ENCODE results near the gene P4HA3.
A peak's percentile ranks its signal among the peaks of the same experiment; 100 is the strongest.

The P4HA3 gene

DNA sequence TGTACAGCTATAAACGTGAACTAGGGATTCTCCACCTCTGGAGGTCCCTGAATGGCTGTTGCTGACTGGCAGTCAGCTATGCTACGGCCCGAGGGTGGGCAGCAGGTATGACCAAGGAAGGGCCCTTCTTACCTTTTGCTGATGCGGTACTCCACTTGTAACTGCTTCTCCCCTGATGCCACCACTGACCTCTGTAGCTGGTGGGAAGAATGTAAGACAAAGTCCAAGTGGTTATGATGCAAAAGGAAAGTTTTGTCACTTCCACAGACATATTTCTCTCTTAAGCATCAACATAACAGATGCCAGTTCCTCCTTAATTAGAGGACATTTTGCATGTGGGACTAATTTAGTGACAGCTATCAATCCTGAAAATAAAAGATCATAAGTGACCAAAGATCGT lies 32.2 kb downstream of the P4HA3 start:
- TF ChIP-seq, protein P1, sequence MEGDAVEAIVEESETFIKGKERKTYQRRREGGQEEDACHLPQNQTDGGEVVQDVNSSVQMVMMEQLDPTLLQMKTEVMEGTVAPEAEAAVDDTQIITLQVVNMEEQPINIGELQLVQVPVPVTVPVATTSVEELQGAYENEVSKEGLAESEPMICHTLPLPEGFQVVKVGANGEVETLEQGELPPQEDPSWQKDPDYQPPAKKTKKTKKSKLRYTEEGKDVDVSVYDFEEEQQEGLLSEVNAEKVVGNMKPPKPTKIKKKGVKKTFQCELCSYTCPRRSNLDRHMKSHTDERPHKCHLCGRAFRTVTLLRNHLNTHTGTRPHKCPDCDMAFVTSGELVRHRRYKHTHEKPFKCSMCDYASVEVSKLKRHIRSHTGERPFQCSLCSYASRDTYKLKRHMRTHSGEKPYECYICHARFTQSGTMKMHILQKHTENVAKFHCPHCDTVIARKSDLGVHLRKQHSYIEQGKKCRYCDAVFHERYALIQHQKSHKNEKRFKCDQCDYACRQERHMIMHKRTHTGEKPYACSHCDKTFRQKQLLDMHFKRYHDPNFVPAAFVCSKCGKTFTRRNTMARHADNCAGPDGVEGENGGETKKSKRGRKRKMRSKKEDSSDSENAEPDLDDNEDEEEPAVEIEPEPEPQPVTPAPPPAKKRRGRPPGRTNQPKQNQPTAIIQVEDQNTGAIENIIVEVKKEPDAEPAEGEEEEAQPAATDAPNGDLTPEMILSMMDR (IDR thresholded peaks at IDR 0.05; ENCODE audit: low read depth, low read length), result no peak
- no peak for DNase-seq (ENCODE audit: extremely low read depth, low read depth)

DNA sequence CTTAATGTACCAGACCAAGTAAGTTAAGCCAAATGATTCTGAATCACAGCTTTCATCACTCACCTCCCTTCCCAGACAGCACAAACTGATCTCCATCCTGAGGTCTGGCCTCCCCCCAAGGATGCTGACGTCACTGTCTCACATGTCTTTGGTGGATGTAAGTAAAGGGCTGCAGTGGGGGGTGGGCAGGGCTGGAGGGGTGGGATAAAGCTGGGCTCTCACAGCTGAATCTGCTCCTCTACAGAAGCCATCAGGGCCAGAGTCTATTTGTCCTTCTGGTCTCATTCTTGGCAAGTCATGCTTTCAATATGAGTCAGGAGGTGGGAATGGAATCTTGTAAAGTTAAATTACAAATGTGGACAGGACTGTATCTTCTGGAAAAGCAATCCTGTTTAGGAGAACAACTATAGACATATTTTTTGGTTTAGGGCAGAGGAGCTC lies 32.7 kb downstream of the P4HA3 start:
- TF ChIP-seq, protein P1 (IDR thresholded peaks at IDR 0.05; ENCODE audit: low read depth, low read length), result no peak
- peak; percentile 80 for DNase-seq (ENCODE audit: extremely low read depth, low read depth)

DNA sequence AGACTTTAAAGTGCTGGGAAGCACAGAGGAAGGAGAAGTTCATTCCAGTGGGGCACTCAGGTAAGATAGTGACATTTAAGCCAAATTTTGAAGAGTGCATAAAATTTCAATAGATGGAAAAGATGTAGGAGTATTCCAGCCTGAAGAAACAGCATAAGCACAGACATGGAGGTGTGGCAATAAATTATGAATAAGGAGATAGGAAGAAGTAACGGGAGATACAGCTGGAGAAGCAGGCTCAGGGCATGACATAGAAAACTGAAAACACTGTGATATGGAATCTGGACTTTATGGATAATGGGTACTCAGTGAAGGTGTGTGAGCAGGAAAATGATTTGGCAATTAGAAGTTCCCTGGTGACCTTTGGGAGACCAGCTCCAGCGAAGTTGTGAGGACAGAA lies 33.3 kb downstream of the P4HA3 start:
- TF ChIP-seq, protein P1 (IDR thresholded peaks at IDR 0.05; ENCODE audit: low read depth, low read length), result no peak

DNA sequence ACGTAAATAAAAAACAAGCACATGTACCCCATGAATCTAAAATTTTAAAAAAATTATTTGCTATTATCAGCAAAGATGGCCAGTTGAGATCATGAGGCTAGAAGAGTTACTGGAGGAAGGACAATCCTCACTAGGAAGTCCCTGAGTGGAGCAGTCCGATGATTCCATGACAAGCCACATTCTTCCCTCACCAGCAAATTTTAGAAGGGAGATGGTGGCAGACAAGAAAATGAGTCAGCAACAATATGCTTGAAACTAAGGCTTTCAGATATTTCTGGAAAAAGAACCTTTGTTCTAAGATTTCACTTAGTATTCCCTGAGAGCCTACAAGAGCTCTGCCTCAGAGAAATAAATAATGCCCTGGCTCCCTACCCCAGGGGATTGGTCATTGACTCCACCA lies 34.9 kb downstream of the P4HA3 start:
- TF ChIP-seq, protein P1 (IDR thresholded peaks at IDR 0.05; ENCODE audit: low read depth, low read length), result no peak

More for the DNA sequence above, 33.3 kb downstream of the P4HA3 start:
- DNase-seq (ENCODE audit: extremely low read depth, low read depth), result no peak

DNA sequence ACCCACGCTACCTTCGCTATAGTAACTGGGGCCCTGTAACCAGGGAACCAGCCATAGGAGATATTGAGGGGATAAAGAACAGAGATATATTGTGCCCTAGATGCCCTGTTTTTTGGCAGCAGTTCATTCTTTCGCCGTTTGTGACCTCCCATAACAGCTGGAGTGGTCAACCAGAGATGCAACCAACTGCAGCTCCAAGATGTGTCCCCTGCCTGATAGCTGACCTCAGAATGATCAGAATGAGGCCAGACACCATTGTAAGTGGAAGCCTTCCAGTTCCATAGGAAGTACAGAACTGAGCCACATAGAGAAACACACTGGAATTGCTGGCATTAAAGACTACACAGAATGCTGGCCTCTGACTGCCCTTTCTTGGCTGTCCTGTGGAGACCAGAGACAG lies 39.2 kb downstream of the P4HA3 start:
- no peak for DNase-seq (ENCODE audit: extremely low read depth, low read depth)
- TF ChIP-seq, protein P1 (IDR thresholded peaks at IDR 0.05; ENCODE audit: low read depth, low read length), result no peak

More for the DNA sequence above, 34.9 kb downstream of the P4HA3 start:
- no peak for DNase-seq (ENCODE audit: extremely low read depth, low read depth)

DNA sequence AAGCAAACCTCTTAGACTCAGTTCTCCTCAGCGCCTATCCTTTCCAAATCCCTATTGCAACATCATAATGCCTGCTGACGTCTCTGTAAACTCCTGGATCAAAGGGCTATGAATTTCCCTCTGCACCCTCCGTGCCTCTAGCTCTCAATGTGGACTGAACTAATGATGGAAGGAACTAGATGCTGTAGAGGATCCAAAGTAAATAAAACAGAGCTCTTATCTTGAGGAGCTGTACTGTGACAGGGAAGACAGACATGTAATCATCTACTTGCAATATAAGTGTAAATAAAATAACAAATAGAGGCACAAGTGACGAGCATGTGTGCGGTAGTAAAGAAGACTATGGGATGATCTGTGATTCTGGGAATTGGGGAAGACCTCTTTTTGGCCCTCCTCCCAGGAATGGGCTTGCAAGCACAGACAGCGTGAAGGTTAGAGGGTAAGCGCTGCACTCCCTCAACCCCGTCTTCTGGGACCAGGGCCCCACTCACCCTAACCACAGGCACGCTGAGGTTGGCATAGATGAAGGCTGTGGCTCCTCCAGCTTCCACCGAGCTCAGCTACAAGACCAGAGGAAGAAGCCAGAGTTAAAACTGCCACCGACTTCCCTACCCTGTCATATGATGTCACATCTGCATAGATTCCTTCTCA lies 42.2 kb downstream of the P4HA3 start:
- DNase-seq (ENCODE audit: extremely low read depth, low read depth), result no peak
- TF ChIP-seq, protein P1 (IDR thresholded peaks at IDR 0.05; ENCODE audit: low read depth, low read length), result no peak

DNA sequence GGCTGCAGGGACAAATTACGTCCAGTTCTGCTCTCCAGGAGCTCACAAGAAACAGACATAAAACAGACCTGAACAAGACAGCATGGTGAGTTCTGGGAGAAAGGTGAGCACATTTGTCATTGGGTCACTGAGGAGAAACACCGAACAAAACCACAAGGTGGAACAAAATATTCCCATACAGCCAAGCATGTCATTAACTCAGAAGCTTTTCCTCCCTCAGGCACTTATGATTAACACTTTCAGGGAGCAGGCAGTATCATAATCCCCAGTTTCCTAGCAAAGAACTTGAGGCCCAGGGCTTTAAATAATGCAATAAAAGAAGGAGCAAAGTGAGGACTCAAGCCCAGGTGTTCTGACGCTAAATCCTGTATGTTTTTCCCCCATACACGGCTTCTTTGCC lies 43.0 kb downstream of the P4HA3 start:
- TF ChIP-seq, protein P1 (IDR thresholded peaks at IDR 0.05; ENCODE audit: low read depth, low read length), result no peak
- no peak for DNase-seq (ENCODE audit: extremely low read depth, low read depth)
